Measurements from ENCODE around the gene PLOD1. TPM values are rescaled to one million over a fixed set of nuclear protein-coding genes. Genes with fewer than 3 reads are reported as not detected.
"Not testable (repeated sequence)": the region's sequence is repeated elsewhere in the genome, so short reads cannot be mapped to it uniquely, and the experiment has no call there.

The PLOD1 gene
- total and polyA plus RNA-seq, 2 experiments from 2014 or later, result 22.4 to 62.9 TPM

DNA sequence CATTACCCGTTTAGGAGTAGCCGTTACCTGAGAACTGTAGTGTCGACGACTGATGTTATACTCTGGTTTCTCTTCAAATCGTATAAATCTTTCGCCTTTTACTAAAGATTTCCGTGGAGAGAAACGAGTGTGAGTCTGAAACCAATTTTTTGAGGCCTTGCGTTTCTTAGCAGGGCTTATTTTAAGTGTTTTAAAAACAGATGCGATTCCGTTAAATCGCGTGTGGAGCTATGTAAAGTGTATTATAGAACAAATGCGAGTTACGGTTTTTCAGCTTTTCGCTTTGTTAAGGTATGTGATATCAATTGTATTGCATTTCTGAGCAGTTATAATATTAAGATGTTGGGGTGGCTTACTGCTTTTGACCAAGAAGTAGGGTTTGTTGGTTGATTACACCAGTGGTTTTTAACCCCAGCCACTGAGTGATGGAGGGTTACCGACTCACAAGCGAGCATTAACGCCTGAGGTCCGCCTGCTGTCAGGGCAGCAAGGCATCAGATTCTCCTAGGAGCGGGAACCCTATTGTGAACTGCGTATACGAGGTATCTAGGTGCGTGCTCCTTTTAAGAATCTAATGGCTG lies 26.3 kb upstream of the PLOD1 start (continued):
- TF ChIP-seq, protein P1, sequence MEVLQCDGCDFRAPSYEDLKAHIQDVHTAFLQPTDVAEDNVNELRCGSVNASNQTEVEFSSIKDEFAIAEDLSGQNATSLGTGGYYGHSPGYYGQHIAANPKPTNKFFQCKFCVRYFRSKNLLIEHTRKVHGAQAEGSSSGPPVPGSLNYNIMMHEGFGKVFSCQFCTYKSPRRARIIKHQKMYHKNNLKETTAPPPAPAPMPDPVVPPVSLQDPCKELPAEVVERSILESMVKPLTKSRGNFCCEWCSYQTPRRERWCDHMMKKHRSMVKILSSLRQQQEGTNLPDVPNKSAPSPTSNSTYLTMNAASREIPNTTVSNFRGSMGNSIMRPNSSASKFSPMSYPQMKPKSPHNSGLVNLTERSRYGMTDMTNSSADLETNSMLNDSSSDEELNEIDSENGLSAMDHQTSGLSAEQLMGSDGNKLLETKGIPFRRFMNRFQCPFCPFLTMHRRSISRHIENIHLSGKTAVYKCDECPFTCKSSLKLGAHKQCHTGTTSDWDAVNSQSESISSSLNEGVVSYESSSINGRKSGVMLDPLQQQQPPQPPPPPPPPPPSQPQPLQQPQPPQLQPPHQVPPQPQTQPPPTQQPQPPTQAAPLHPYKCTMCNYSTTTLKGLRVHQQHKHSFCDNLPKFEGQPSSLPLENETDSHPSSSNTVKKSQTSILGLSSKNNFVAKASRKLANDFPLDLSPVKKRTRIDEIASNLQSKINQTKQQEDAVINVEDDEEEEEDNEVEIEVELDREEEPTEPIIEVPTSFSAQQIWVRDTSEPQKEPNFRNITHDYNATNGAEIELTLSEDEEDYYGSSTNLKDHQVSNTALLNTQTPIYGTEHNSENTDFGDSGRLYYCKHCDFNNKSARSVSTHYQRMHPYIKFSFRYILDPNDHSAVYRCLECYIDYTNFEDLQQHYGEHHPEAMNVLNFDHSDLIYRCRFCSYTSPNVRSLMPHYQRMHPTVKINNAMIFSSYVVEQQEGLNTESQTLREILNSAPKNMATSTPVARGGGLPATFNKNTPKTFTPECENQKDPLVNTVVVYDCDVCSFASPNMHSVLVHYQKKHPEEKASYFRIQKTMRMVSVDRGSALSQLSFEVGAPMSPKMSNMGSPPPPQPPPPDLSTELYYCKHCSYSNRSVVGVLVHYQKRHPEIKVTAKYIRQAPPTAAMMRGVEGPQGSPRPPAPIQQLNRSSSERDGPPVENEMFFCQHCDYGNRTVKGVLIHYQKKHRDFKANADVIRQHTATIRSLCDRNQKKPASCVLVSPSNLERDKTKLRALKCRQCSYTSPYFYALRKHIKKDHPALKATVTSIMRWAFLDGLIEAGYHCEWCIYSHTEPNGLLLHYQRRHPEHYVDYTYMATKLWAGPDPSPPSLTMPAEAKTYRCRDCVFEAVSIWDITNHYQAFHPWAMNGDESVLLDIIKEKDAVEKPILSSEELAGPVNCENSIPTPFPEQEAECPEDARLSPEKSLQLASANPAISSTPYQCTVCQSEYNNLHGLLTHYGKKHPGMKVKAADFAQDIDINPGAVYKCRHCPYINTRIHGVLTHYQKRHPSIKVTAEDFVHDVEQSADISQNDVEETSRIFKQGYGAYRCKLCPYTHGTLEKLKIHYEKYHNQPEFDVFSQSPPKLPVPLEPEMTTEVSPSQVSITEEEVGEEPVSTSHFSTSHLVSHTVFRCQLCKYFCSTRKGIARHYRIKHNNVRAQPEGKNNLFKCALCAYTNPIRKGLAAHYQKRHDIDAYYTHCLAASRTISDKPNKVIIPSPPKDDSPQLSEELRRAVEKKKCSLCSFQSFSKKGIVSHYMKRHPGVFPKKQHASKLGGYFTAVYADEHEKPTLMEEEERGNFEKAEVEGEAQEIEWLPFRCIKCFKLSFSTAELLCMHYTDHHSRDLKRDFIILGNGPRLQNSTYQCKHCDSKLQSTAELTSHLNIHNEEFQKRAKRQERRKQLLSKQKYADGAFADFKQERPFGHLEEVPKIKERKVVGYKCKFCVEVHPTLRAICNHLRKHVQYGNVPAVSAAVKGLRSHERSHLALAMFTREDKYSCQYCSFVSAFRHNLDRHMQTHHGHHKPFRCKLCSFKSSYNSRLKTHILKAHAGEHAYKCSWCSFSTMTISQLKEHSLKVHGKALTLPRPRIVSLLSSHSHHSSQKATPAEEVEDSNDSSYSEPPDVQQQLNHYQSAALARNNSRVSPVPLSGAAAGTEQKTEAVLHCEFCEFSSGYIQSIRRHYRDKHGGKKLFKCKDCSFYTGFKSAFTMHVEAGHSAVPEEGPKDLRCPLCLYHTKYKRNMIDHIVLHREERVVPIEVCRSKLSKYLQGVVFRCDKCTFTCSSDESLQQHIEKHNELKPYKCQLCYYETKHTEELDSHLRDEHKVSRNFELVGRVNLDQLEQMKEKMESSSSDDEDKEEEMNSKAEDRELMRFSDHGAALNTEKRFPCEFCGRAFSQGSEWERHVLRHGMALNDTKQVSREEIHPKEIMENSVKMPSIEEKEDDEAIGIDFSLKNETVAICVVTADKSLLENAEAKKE (CRISPR knock-in tag; IDR thresholded peaks at IDR 0.05), result peak; percentile 68
- TF ChIP-seq CREB1 (CRISPR knock-in tag; IDR thresholded peaks at IDR 0.05; ENCODE audit: low read depth) (peak; percentile 9), EZH2 (IDR thresholded peaks at IDR 0.05; ENCODE audit: low read depth, unreplicated experiment) (no peak)
- TF ChIP-seq, protein P2, sequence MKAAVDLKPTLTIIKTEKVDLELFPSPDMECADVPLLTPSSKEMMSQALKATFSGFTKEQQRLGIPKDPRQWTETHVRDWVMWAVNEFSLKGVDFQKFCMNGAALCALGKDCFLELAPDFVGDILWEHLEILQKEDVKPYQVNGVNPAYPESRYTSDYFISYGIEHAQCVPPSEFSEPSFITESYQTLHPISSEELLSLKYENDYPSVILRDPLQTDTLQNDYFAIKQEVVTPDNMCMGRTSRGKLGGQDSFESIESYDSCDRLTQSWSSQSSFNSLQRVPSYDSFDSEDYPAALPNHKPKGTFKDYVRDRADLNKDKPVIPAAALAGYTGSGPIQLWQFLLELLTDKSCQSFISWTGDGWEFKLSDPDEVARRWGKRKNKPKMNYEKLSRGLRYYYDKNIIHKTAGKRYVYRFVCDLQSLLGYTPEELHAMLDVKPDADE (IDR thresholded peaks at IDR 0.05), result peak; percentile 94

DNA sequence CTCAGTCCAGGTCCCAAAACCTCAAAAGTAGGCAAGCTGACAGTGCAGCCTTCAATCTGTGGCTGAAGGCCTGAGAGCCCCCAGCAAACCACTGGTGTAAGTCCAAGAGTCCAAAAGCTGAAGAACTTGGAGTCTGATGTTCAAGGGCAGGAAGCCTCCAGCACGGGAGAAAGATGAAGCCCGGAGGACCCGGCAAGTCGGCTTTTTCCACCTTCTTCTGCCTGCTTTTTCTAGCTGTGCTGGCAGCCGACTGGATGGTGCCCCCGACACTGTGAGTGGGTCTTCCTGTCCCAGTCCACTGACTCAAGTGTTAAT lies 23.6 kb upstream of the PLOD1 start:
- not testable (repeated sequence) for H3K4me3 Mint-ChIP-seq; H3K27me3 ChIP-seq (ENCODE audit: insufficient read depth); H3F3A ChIP-seq (replicated peaks; ENCODE audit: low read depth); H3K4me3 ChIP-seq; H2AFZ ChIP-seq; ATAC-seq; H3K4me1 ChIP-seq (ENCODE audit: insufficient read depth); H3K9me3 Mint-ChIP-seq; H3K27ac Mint-ChIP-seq; DNase-seq (ENCODE audit: low spot score); H3K9me2 ChIP-seq (ENCODE audit: insufficient read depth); H3K79me2 ChIP-seq (replicated peaks; ENCODE audit: insufficient read depth); H3K36me3 Mint-ChIP-seq (ENCODE audit: low read depth); H4K20me1 ChIP-seq (replicated peaks; ENCODE audit: insufficient read depth); H3K4me2 ChIP-seq; H3K36me3 ChIP-seq (ENCODE audit: insufficient read depth)
- 0 out of 2 replicates have a peak overlapping the region, but pooled peaks have one; percentile 5 for H3K27ac ChIP-seq (ENCODE audit: low read depth)
- Mint-ChIP-seq H3K4me1 (peaks cover 15% of the 10 kb centered on the region), H3K27me3 (ENCODE audit: insufficient read depth, low read depth, poor library complexity) (peaks cover 35% of the 10 kb centered on the region)
